Type B pancreatic cell (in vitro differentiated cells): Measurements from ENCODE around the gene PAQR5. TPM values are rescaled to one million over a fixed set of nuclear protein-coding genes. Genes with fewer than 3 reads are reported as not detected.

Experiments
- DNase-seq: peaks from one replicate; pipeline ENCODE4 v3.0.0; 2021; ENCODE audit warnings: mixed read lengths; ENCODE audit not compliant: unreplicated experiment; ENCODE audit errors: extremely low spot score
- H3K27ac Mint-ChIP-seq: 2 replicates; pipeline ENCODE4 v1.8.0; 2021; ENCODE audit warnings: mild to moderate bottlenecking, mixed read lengths
- H3K27me3 Mint-ChIP-seq: 2 replicates; pipeline ENCODE4 v1.8.0; 2021; ENCODE audit warnings: mixed read lengths
- H3K36me3 Mint-ChIP-seq: 2 replicates; pipeline ENCODE4 v1.8.0; 2021; ENCODE audit warnings: mixed read lengths
- H3K4me1 Mint-ChIP-seq: one replicate; pipeline ENCODE4 v1.8.0; 2021; ENCODE audit warnings: mixed read lengths; ENCODE audit not compliant: unreplicated experiment
- H3K4me3 Mint-ChIP-seq: 2 replicates; pipeline ENCODE4 v1.8.0; 2021; ENCODE audit warnings: mild to moderate bottlenecking, mixed read lengths
- H3K9me3 Mint-ChIP-seq: 2 replicates; pipeline ENCODE4 v1.8.0; 2021; ENCODE audit warnings: mixed read lengths
- total RNA-seq: library from RNA; stranded (reverse); gene quantifications from 2 replicates; pipeline ENCODE4 v1.2.1, GENCODE V29; 2021; ENCODE audit warnings: low replicate concordance
- TF ChIP-seq, protein P1 (sequence below): fragments of 200-600 bp; sonication (generic); conservative IDR thresholded peaks from 2 replicates; pipeline ENCODE4 v1.5.0; 2021; ENCODE audit warnings: antibody characterized with exemption, mild to moderate bottlenecking

Gene PAQR5
- total RNA-seq, 1 donor from 2014 or later: 7.8 TPM

DNA sequence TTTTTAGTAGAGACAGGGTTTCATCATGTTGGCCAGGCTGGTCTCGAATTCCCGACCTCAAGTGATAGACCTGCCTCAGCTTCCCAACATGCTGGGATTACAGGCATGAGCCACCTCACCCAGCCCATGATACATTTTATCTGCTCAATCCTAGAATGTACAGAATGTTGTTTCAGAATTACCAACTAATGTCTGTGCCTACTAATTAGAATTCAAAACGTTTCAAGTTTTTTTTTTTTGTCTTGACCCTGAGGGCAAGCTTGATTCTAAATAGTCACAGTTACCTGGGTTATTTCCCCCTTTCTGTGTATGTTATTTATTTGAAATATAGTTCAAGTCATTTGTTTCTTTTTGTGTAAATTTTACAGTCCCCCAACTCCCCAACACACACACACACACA lies 110.1 kb downstream of the PAQR5 start:
- Mint-ChIP-seq H3K27ac (no peak overlapping the region), H3K36me3 (no peaks in the 10 kb centered on the region), H3K4me1 (peaks cover 8% of the 10 kb centered on the region), H3K9me3 (no peaks in the 10 kb centered on the region), H3K27me3 (no peaks in the 10 kb centered on the region), H3K4me3 (no peak overlapping the region)
- TF ChIP-seq, protein P1, sequence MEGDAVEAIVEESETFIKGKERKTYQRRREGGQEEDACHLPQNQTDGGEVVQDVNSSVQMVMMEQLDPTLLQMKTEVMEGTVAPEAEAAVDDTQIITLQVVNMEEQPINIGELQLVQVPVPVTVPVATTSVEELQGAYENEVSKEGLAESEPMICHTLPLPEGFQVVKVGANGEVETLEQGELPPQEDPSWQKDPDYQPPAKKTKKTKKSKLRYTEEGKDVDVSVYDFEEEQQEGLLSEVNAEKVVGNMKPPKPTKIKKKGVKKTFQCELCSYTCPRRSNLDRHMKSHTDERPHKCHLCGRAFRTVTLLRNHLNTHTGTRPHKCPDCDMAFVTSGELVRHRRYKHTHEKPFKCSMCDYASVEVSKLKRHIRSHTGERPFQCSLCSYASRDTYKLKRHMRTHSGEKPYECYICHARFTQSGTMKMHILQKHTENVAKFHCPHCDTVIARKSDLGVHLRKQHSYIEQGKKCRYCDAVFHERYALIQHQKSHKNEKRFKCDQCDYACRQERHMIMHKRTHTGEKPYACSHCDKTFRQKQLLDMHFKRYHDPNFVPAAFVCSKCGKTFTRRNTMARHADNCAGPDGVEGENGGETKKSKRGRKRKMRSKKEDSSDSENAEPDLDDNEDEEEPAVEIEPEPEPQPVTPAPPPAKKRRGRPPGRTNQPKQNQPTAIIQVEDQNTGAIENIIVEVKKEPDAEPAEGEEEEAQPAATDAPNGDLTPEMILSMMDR: no peak
- DNase-seq: no peak

DNA sequence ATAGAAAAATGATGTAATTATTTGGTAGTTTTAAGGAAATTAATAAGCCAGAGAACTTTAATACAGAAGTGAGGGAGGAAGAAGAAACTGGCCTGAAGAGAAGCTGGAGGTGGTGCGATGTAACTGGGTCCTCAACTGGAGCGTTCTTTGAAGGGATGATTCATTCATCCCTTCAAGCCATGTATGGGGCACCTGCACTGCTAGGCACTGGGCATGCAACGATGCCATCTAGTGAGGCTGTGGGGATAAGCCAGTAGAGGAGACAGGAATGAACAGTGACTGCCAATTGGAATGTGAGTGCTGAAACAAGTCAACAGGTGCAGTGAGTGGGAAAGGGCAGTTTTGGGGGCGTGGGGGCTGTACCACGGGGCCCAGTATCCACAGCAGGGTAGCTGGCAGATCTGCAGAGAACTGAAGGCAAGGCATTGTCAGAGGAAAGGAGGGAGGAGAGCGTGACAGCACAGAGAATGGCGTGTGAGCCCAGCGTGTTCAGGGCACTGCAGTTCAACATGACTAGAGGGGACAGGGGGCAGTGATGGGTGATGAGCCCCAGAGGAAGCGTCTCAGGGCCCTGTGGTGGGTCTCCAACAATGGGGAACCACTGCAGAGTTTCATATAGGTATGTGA lies 111.6 kb downstream of the PAQR5 start:
- no peaks in the 10 kb centered on the region for H3K9me3 Mint-ChIP-seq
- H3K27ac Mint-ChIP-seq: no peak overlapping the region
- H3K4me1 Mint-ChIP-seq: peaks cover 15% of the 10 kb centered on the region
- no peaks in the 10 kb centered on the region for H3K36me3 Mint-ChIP-seq
- TF ChIP-seq, protein P1: peak; percentile 32
- no peak overlapping the region for H3K4me3 Mint-ChIP-seq
- H3K27me3 Mint-ChIP-seq: no peaks in the 10 kb centered on the region
- no peak for DNase-seq

DNA sequence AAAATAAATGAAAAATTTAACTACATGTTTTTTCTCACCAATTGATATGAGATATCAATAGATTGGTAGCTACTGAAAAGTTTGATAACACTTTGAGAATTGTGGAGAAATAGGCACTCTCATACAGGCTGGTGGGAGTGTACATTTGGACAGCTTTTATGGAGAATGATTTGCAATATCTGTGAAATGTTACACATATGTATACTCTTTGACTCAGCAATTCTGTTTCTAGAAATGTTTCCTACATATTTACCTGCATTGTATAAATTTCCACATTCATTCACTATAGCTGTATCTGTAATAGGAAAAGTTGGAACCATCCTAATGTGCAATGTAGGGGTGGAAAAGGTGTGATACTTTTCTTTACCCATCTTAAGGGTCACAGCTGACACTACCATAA lies 113.6 kb downstream of the PAQR5 start:
- peaks cover 16% of the 10 kb centered on the region for H3K4me1 Mint-ChIP-seq
- no peak for DNase-seq
- H3K27ac Mint-ChIP-seq: no peak overlapping the region
- H3K27me3 Mint-ChIP-seq: no peaks in the 10 kb centered on the region
- no peaks in the 10 kb centered on the region for H3K9me3 Mint-ChIP-seq
- H3K4me3 Mint-ChIP-seq: peak overlapping the region; percentile 90
- TF ChIP-seq, protein P1: no peak
- no peaks in the 10 kb centered on the region for H3K36me3 Mint-ChIP-seq

DNA sequence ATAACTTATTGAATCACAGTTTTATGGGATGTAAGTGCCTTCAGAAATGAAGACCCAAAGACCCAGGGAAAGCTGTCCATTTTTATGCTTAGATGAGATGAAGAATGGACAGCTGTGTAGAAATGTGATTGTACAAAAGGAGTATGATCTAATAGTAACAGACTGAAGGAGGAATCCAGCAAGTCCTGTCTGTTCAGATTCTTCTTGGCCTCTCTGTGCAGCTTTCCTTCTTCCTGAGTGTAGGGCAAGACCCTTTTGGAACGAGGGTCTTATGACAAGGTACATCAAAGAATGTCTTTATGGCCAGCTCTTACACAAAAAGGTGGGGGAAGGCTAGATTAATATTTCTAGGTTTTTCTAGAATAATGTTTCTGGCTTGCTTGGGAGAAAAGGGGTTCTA lies 114.0 kb downstream of the PAQR5 start:
- Mint-ChIP-seq H3K9me3 (no peaks in the 10 kb centered on the region), H3K27me3 (no peaks in the 10 kb centered on the region), H3K27ac (no peak overlapping the region), H3K36me3 (peaks cover 4% of the 10 kb centered on the region), H3K4me3 (peak overlapping the region; percentile 90), H3K4me1 (peaks cover 15% of the 10 kb centered on the region)
- no peak for DNase-seq
- TF ChIP-seq, protein P1: no peak

DNA sequence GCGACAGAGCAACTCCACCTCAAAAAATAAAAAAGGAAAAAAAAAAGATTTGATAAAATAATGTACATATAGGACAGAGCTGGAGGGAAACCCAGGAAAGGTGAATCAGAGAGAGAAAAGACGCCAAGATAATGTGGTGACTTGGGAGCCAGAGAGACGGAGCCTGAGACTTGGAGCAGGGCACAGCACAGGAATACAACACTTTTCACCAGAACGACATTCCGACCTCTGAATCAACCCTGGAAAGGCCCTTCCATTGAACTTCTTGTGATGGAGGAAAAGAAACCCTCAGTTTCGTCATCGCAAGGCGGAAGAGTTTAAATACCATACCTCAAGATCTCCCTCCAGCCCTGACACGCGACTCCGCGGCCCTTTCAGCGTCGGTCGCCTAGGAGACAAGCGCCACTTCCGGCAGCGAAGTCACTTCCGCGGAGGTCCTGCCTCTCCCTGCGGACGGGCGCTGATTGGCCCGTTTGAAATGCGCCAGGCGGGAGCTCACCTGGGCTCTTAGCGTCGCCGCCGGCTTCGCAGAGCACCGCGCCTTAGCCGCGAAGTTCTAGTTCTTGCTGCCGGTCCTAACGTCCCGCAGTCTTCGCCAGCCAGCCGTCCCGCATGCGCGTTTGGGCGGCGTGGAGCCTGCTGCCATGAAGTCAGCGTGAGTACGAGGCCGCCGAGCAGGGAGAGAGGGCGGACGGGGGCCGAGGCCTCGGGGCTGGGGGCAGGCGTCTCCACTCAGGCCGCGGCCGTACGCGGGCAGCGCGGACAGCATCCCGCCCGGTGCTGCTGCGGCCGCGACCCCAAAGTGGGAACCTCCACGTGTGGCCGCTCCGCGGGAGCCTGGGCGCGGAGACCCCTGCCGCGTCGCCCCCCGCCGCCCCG lies 115.3 kb downstream of the PAQR5 start, which contains the start of gene KIF23:
KIF23 (plus strand) TSS at position 528 of the 879 bp plus-strand sequence; CDS start at position 645, 117 bp downstream.
- DNase-seq: peak; percentile 90
- TF ChIP-seq, protein P1: no peak
- H3K36me3 Mint-ChIP-seq: peaks cover 11% of the 10 kb centered on the region
- H3K27me3 Mint-ChIP-seq: no peaks in the 10 kb centered on the region
- H3K27ac Mint-ChIP-seq: peak within 1 kb of the TSS; percentile 95
- peaks cover 12% of the 10 kb centered on the region for H3K4me1 Mint-ChIP-seq
- H3K4me3 Mint-ChIP-seq: peak within 1 kb of the TSS; percentile 90
- H3K9me3 Mint-ChIP-seq: no peaks in the 10 kb centered on the region
